K562 (cell line): Measurements from ENCODE around the gene MYLIP. TPM values are rescaled to one million over a fixed set of nuclear protein-coding genes. Genes with fewer than 3 reads are reported as not detected.

Experiments
- CBX5 ChIP-seq: IDR thresholded peaks from 2 replicates; pipeline ENCODE4 v1.6.1; 2014; ENCODE audit warnings: low read depth, borderline replicate concordance
- CLOCK ChIP-seq: fragments of 250-450 bp; sonication (Bioruptor Pico); IDR thresholded peaks from 2 replicates; pipeline ENCODE4 v1.4.0; 2020; ENCODE audit warnings: mild to moderate bottlenecking, moderate library complexity, borderline replicate concordance
- ELF2 ChIP-seq: fragments of 250-450 bp; sonication (Bioruptor Pico); IDR thresholded peaks from 2 replicates; pipeline ENCODE4 v1.5.0; 2021; ENCODE audit warnings: mild to moderate bottlenecking
- GATAD2B ChIP-seq: fragments of 450-650 bp; IDR thresholded peaks from 2 replicates; pipeline ENCODE4 v1.6.1; 2017; ENCODE audit warnings: mild to moderate bottlenecking, borderline replicate concordance
- HMG20B ChIP-seq: fragments of 250-450 bp; sonication (Bioruptor Pico); IDR thresholded peaks from 2 replicates; pipeline ENCODE4 v1.5.0; 2021; ENCODE audit warnings: mild to moderate bottlenecking
- ILK ChIP-seq: fragments of 450-650 bp; IDR thresholded peaks from 2 replicates; pipeline ENCODE4 v1.6.1; 2016; ENCODE audit warnings: missing genetic modification characterization, low read depth, mild to moderate bottlenecking, missing compliant biosample characterization, moderate library complexity, borderline replicate concordance
- KAT7 ChIP-seq: sonication (generic); formaldehyde crosslinking; IDR thresholded peaks from 2 replicates; pipeline ENCODE4 v1.8.0; 2022; ENCODE audit warnings: missing genetic modification reagents, mild to moderate bottlenecking, borderline replicate concordance
- LEF1 ChIP-seq: fragments of 450-650 bp; IDR thresholded peaks from 2 replicates; pipeline ENCODE4 v1.6.1; 2016; ENCODE audit warnings: mild to moderate bottlenecking
- MEIS2 ChIP-seq: fragments of 450-650 bp; IDR thresholded peaks from 2 replicates; pipeline ENCODE4 v1.6.1; 2014; ENCODE audit warnings: mild to moderate bottlenecking; ENCODE audit not compliant: partially characterized antibody
- MLLT1 ChIP-seq, 2 experiments: fragments of 450-650 bp; IDR thresholded peaks; 2 replicates each; pipeline ENCODE4 v1.6.1; 2016
- NCOA2 ChIP-seq, 2 experiments: fragments of 450-650 bp; IDR thresholded peaks; 2 replicates each; pipeline ENCODE4 v1.6.1; 2018; ENCODE audit warnings: mild to moderate bottlenecking in 2 of 2, moderate library complexity in 1 of 2; ENCODE audit not compliant: partially characterized antibody in 2 of 2
- SUPT5H ChIP-seq: fragments of 450-650 bp; IDR thresholded peaks from 2 replicates; pipeline ENCODE4 v1.6.1; 2016
- TEAD1 ChIP-seq, 2 experiments: fragments of 450-650 bp in 1 of 2; sonication (generic) in 1 of 2; formaldehyde crosslinking; IDR thresholded peaks; 2 replicates each; pipeline versions ENCODE4 v1.4.0 to v1.8.0; 2020 to 2022; ENCODE audit warnings: mild to moderate bottlenecking in 2 of 2, missing genetic modification reagents in 1 of 2
- THRA ChIP-seq: fragments of 450-650 bp; IDR thresholded peaks from 2 replicates; pipeline ENCODE4 v1.6.1; 2017; ENCODE audit warnings: mild to moderate bottlenecking, moderate library complexity
- ZBED1 ChIP-seq: IDR thresholded peaks from 2 replicates; pipeline ENCODE4 v1.6.1; 2014
- ZBTB17 ChIP-seq: fragments of 450-650 bp; formaldehyde crosslinking; IDR thresholded peaks from 2 replicates; pipeline ENCODE4 v1.4.0; 2020; ENCODE audit warnings: mild to moderate bottlenecking
- ZC3H4 ChIP-seq: sonication (generic); formaldehyde crosslinking; IDR thresholded peaks from 2 replicates; pipeline ENCODE4 v1.9.0; 2021; ENCODE audit warnings: missing genetic modification reagents, borderline replicate concordance
- ZHX1 ChIP-seq: fragments of 150-350 bp; conservative IDR thresholded peaks from 2 replicates; pipeline ENCODE4 v1.6.1; 2014; ENCODE audit warnings: low read length
- ZKSCAN3 ChIP-seq: fragments of 250-450 bp; sonication (Bioruptor Pico); IDR thresholded peaks from 2 replicates; pipeline ENCODE4 v1.4.0; 2020
- ZNF280A ChIP-seq: fragments of 450-650 bp; IDR thresholded peaks from 2 replicates; pipeline ENCODE4 v1.6.1; 2018; ENCODE audit warnings: mild to moderate bottlenecking, low read depth; ENCODE audit not compliant: partially characterized antibody
- ZNF668 ChIP-seq: fragments of 250-450 bp; sonication (Bioruptor Pico); IDR thresholded peaks from 2 replicates; pipeline ENCODE4 v1.8.0; 2022; ENCODE audit warnings: mild to moderate bottlenecking, inconsistent platforms
- polyA plus RNA-seq, 8 experiments: library from polyadenylated mRNA; depleted of rRNA in 4 of 8; stranded (reverse) in 5 of 8; unstranded in 3 of 8; fragments of >200 nt; fragmentation: Nextera tagmentation in 2 of 8; fragmentation: Illumina TruSeq in 1 of 8; extraction: Ambion mirVana in 2 of 8; extraction: Trizol in 1 of 8; gene quantifications; 2 replicates each; pipeline versions ENCODE4 v1.2.1 to v1.2.3, GENCODE V29; 2011 to 2014; ENCODE audit warnings: inconsistent platforms in 1 of 8, missing spikeins in 1 of 8
- total RNA-seq, 7 experiments: library from RNA; depleted of rRNA in 6 of 7; stranded (reverse); fragments of >200 nt in 6 of 7; fragmentation: Illumina TruSeq in 2 of 7; extraction: Trizol in 2 of 7; gene quantifications; 2 replicates each; pipeline versions ENCODE4 v1.2.1 to v1.2.3, GENCODE V29; 2011 to 2021; ENCODE audit warnings: low replicate concordance in 1 of 7

Gene MYLIP
- total and polyA plus RNA-seq, 9 of the 15 experiments (the other 6 are each of a cell fraction or from before 2014, with no cell fraction given), result 10.8 to 43.5 (median 31.5) TPM

GRCh38 chr6:16145038-16145437, 16.2 kb downstream of the MYLIP start (continued):
- no peak for TF ChIP-seq ZNF280A
- no peak for TF ChIP-seq KAT7 (CRISPR knock-in tag)
- no peak for TF ChIP-seq ZHX1
- no peak for TF ChIP-seq MLLT1 (IDR thresholded peaks at IDR 0.05)
- no peak for TF ChIP-seq HMG20B
- TF ChIP-seq GATAD2B, result no peak
- no peak for TF ChIP-seq LEF1
- TF ChIP-seq ELF2, result no peak
- TF ChIP-seq ILK (tag), result no peak
- TF ChIP-seq ZBED1, result peak; percentile 46; the same call in 1 of the 2 replicates
- TF ChIP-seq MEIS2, result no peak
- no peak for TF ChIP-seq CBX5
- no peak for TF ChIP-seq THRA
- TF ChIP-seq SUPT5H, result peak; percentile 41; the same call in 1 of the 2 replicates
- TF ChIP-seq TEAD1 (CRISPR knock-in tag; IDR thresholded peaks at IDR 0.05), result no peak
- no peak for TF ChIP-seq ZBTB17 (CRISPR knock-in tag)
- no peak for TF ChIP-seq CLOCK (CRISPR knock-in tag)
- no peak for TF ChIP-seq ZKSCAN3
- no peak for TF ChIP-seq ZC3H4 (CRISPR knock-in tag)
- no peak for TF ChIP-seq ZNF668 (CRISPR knock-in tag)
- no peak for TF ChIP-seq NCOA2 (IDR thresholded peaks at IDR 0.05; ENCODE audit: partially characterized antibody in 2 of 2)
